Loucy (cell line): ENCODE results near the gene LCA5L.

Experiments
- H2AFZ ChIP-seq: fragments of 200-600 bp; sonication (generic); 2 replicates; pipeline ENCODE4 v1.6.0; 2016; ENCODE audit warnings: antibody characterized with exemption, mild to moderate bottlenecking, low read length, moderate library complexity
- H3F3A ChIP-seq: fragments of 200-600 bp; 2 replicates; pipeline ENCODE4 v1.6.0; 2016; ENCODE audit warnings: antibody characterized with exemption, low read depth, mild to moderate bottlenecking
- H3K27me3 ChIP-seq: fragments of 200-600 bp; sonication (generic); 2 replicates; pipeline ENCODE4 v1.6.1; 2014; ENCODE audit warnings: low read length, mild to moderate bottlenecking; ENCODE audit not compliant: insufficient read depth, poor library complexity, severe bottlenecking
- H3K36me3 ChIP-seq: fragments of 200-600 bp; sonication (generic); 2 replicates; pipeline ENCODE4 v1.6.1; 2016; ENCODE audit warnings: low read length; ENCODE audit not compliant: insufficient read depth
- H3K4me1 ChIP-seq: fragments of 200-600 bp; sonication (generic); 2 replicates; pipeline ENCODE4 v1.5.1; 2014; ENCODE audit warnings: low read length, mild to moderate bottlenecking; ENCODE audit not compliant: insufficient read depth, poor library complexity, severe bottlenecking
- H3K4me2 ChIP-seq: fragments of 200-600 bp; sonication (generic); 2 replicates; pipeline ENCODE4 v1.6.0; 2014; ENCODE audit warnings: antibody characterized with exemption, low read length, low read depth, mild to moderate bottlenecking; ENCODE audit not compliant: poor library complexity, severe bottlenecking
- H3K4me3 ChIP-seq: fragments of 200-600 bp; sonication (generic); 2 replicates; pipeline ENCODE4 v1.5.1; 2014; ENCODE audit warnings: low read length, mild to moderate bottlenecking, mixed read lengths; ENCODE audit not compliant: poor library complexity, severe bottlenecking
- H3K79me2 ChIP-seq: fragments of 200-600 bp; sonication (generic); 2 replicates; pipeline ENCODE4 v1.6.1; 2014; ENCODE audit warnings: low read length; ENCODE audit not compliant: insufficient read depth
- H3K9ac ChIP-seq: fragments of 200-600 bp; sonication (generic); 2 replicates; pipeline ENCODE4 v1.6.0; 2014; ENCODE audit warnings: mild to moderate bottlenecking, low read depth, low read length, moderate library complexity; ENCODE audit not compliant: poor library complexity, severe bottlenecking
- H3K9me2 ChIP-seq: fragments of 200-600 bp; sonication (generic); replicated peaks from 2 replicates; pipeline ENCODE4 v1.6.1; 2016; ENCODE audit warnings: low read depth, low read length, mixed read lengths
- H3K9me3 ChIP-seq: fragments of 200-600 bp; sonication (generic); 2 replicates; pipeline ENCODE4 v1.6.1; 2014; ENCODE audit warnings: mild to moderate bottlenecking, antibody characterized with exemption, low read length, low read depth; ENCODE audit not compliant: insufficient read depth
- H4K20me1 ChIP-seq: fragments of 200-600 bp; sonication (generic); 2 replicates; pipeline ENCODE4 v1.6.0; 2014; ENCODE audit warnings: antibody characterized with exemption, low read length, mild to moderate bottlenecking; ENCODE audit not compliant: insufficient read depth, poor library complexity, severe bottlenecking
- CTCF ChIP-seq: fragments of 200-600 bp; sonication (generic); conservative IDR thresholded peaks from 2 replicates; pipeline ENCODE4 v1.5.1; 2014; ENCODE audit warnings: mild to moderate bottlenecking, antibody characterized with exemption, low read length
- EZH2phosphoT487 ChIP-seq: fragments of 200-600 bp; IDR thresholded peaks from 2 replicates; pipeline ENCODE4 v1.6.1; 2018; ENCODE audit warnings: antibody characterized with exemption, mild to moderate bottlenecking, moderate library complexity, borderline replicate concordance

The LCA5L gene

GRCh38 chr21:39430457-39430856 lies 15.1 kb downstream of the LCA5L start:
- H3K36me3 ChIP-seq: no peaks in the 10 kb centered on the region
- H3K79me2 ChIP-seq: no peaks in the 10 kb centered on the region
- no peaks in the 10 kb centered on the region for H3K9me2 ChIP-seq
- H3K9me3 ChIP-seq: no peaks in the 10 kb centered on the region
- no peaks in the 10 kb centered on the region for H3F3A ChIP-seq
- H3K4me1 ChIP-seq: no peaks in the 10 kb centered on the region
- H3K27me3 ChIP-seq: no peaks in the 10 kb centered on the region
- H4K20me1 ChIP-seq: no peaks in the 10 kb centered on the region
- H3K9ac ChIP-seq: no peak overlapping the region
- TF ChIP-seq EZH2phosphoT487 (no peak), CTCF (no peak)
- H3K4me3 ChIP-seq: no peak overlapping the region
- no peak overlapping the region for H3K4me2 ChIP-seq
- H2AFZ ChIP-seq: no peak overlapping the region

GRCh38 chr21:39430016-39430415 lies 15.6 kb downstream of the LCA5L start:
- no peak for TF ChIP-seq EZH2phosphoT487
- no peak for TF ChIP-seq CTCF
- no peaks in the 10 kb centered on the region for H4K20me1 ChIP-seq
- H3K36me3 ChIP-seq: no peaks in the 10 kb centered on the region
- no peaks in the 10 kb centered on the region for H3K79me2 ChIP-seq
- no peak overlapping the region for H3K9ac ChIP-seq
- no peaks in the 10 kb centered on the region for H3K27me3 ChIP-seq
- H2AFZ ChIP-seq: no peak overlapping the region
- H3K4me1 ChIP-seq: no peaks in the 10 kb centered on the region
- no peak overlapping the region for H3K4me2 ChIP-seq
- H3K4me3 ChIP-seq: no peak overlapping the region
- no peaks in the 10 kb centered on the region for H3K9me3 ChIP-seq
- no peaks in the 10 kb centered on the region for H3K9me2 ChIP-seq
- no peaks in the 10 kb centered on the region for H3F3A ChIP-seq

GRCh38 chr21:39429445-39429844 lies 16.1 kb downstream of the LCA5L start:
- TF ChIP-seq CTCF (no peak), EZH2phosphoT487 (no peak)
- Histone ChIP-seq H2AFZ (no peak overlapping the region), H3K4me3 (no peak overlapping the region), H3K9me2 (no peaks in the 10 kb centered on the region), H3K4me2 (no peak overlapping the region), H3K36me3 (no peaks in the 10 kb centered on the region), H3K27me3 (no peaks in the 10 kb centered on the region), H4K20me1 (no peaks in the 10 kb centered on the region), H3K9me3 (no peaks in the 10 kb centered on the region), H3F3A (no peaks in the 10 kb centered on the region), H3K4me1 (no peaks in the 10 kb centered on the region), H3K9ac (no peak overlapping the region), H3K79me2 (no peaks in the 10 kb centered on the region)
